GM12878 (cell line): ENCODE results near the gene MSX1. TPM values are rescaled to one million over a fixed set of nuclear protein-coding genes. Genes with fewer than 3 reads are reported as not detected.

Experiments
- ATAC-seq: fragments of 200-7000 bp; cut with Tn5 transposase; 3 replicates; pipeline ENCODE4 v1.9.1; 2020; ENCODE audit warnings: mild to moderate bottlenecking, moderate library complexity
- BruUV-seq: library from RNA; stranded (reverse); fragments of 400-500 nt; replicated peaks from 2 replicates; lab custom pipeline; 2021; lab: Mats Ljungman, UMichigan
- CTCF ChIA-PET: fragments of 300-600 bp; sonication (Branson Sonifier 250); formaldehyde crosslinking; extraction: SDS; loops from one replicate; lab custom pipeline; 2021; ENCODE audit warnings: inconsistent platforms; lab: Yijun Ruan, JAX
- POLR2A ChIA-PET: fragments of 350-600 bp; formaldehyde crosslinking; extraction: SDS; loops from one replicate; lab custom pipeline; 2021; ENCODE audit warnings: inconsistent platforms; lab: Charles Lee
- RAD21 ChIA-PET: fragments of 300-600 bp; sonication (Branson Sonifier 250); formaldehyde crosslinking; loops from one replicate; lab custom pipeline; 2023; ENCODE audit warnings: antibody characterized with exemption; ENCODE audit not compliant: unreplicated experiment; lab: Charles Lee
- SMC1A ChIA-PET: fragments of 300-600 bp; sonication (Branson Sonifier 250); formaldehyde crosslinking; loops from one replicate; lab custom pipeline; 2023; ENCODE audit not compliant: unreplicated experiment, uncharacterized antibody; lab: Charles Lee
- DNase-seq: peaks from one replicate; pipeline ENCODE4 v3.0.0-alpha.2; 2011; ENCODE audit warnings: low read depth, low spot score
- FAIRE-seq: peaks from 3 replicates; lab custom pipeline; 2011; peaks lifted over from hg19 to GRCh38; lab: Jason Lieb, UNC
- H2AFZ ChIP-seq: 2 replicates; pipeline ENCODE4 v1.6.0; 2011; ENCODE audit warnings: low read depth, low read length, control low read depth; ENCODE audit not compliant: control insufficient read depth
- H3K27ac ChIP-seq: 2 replicates; pipeline ENCODE4 v1.5.1; 2011; ENCODE audit warnings: control low read depth; ENCODE audit not compliant: control insufficient read depth, insufficient read depth
- H3K27me3 ChIP-seq, 2 experiments: replicated peaks in 1 of 2; 2 replicates each; pipeline versions ENCODE4 v1.6.0 to v1.6.1; 2011; ENCODE audit warnings: low read length in 1 of 2; ENCODE audit not compliant: control insufficient read depth in 2 of 2, insufficient read depth in 2 of 2
- H3K36me3 ChIP-seq, 2 experiments: 2 replicates each; pipeline ENCODE4 v1.5.1; 2011; ENCODE audit warnings: low read length in 1 of 2; ENCODE audit not compliant: control insufficient read depth in 2 of 2, insufficient read depth in 2 of 2
- H3K4me1 ChIP-seq: 2 replicates; pipeline ENCODE4 v1.6.1; 2011; ENCODE audit warnings: mild to moderate bottlenecking, low read length, moderate library complexity, mixed read lengths; ENCODE audit not compliant: control insufficient read depth, insufficient read depth
- H3K4me2 ChIP-seq: 2 replicates; pipeline ENCODE4 v1.6.0; 2011; ENCODE audit warnings: control low read depth; ENCODE audit not compliant: control insufficient read depth, insufficient read depth
- H3K4me3 ChIP-seq: fragments of 200-600 bp; sonication (generic); 2 replicates; pipeline ENCODE4 v1.5.1; 2016
- H3K79me2 ChIP-seq: 2 replicates; pipeline ENCODE4 v1.6.0; 2011; ENCODE audit warnings: low read length; ENCODE audit not compliant: control insufficient read depth, insufficient read depth
- H3K9ac ChIP-seq: 2 replicates; pipeline ENCODE4 v1.8.0; 2011; ENCODE audit warnings: low read length, control low read depth, mixed read lengths; ENCODE audit not compliant: control insufficient read depth, insufficient read depth
- H3K9me3 ChIP-seq: replicated peaks from 3 replicates; pipeline ENCODE4 v1.5.1; 2011; ENCODE audit warnings: mild to moderate bottlenecking, low read length; ENCODE audit not compliant: control insufficient read depth, insufficient read depth
- H4K20me1 ChIP-seq: 2 replicates; pipeline ENCODE4 v1.6.0; 2011; ENCODE audit not compliant: control insufficient read depth, insufficient read depth
- BCL11A ChIP-seq: IDR thresholded peaks from 2 replicates; pipeline ENCODE4 v1.6.1; 2011; ENCODE audit warnings: low read depth, low read length
- BRCA1 ChIP-seq: IDR thresholded peaks from 2 replicates; pipeline ENCODE4 v1.6.1; 2011; ENCODE audit warnings: low read depth, low read length, improper control_type of control experiment
- CBFB ChIP-seq: IDR thresholded peaks from 2 replicates; pipeline ENCODE4 v1.6.1; 2016; ENCODE audit warnings: antibody characterized with exemption, low read depth
- ESRRA ChIP-seq: IDR thresholded peaks from 2 replicates; pipeline ENCODE4 v1.6.1; 2012; ENCODE audit warnings: mild to moderate bottlenecking, low read length, improper control_type of control experiment
- ETV6 ChIP-seq, 2 experiments: fragments of 450-650 bp in 1 of 2; IDR thresholded peaks in 1 of 2; conservative IDR thresholded peaks in 1 of 2; 2 replicates each; pipeline ENCODE4 v1.6.1; 2014; ENCODE audit warnings: antibody characterized with exemption in 1 of 2, borderline replicate concordance in 1 of 2, low read depth in 1 of 2, mild to moderate bottlenecking in 1 of 2, moderate library complexity in 1 of 2
- GABPA ChIP-seq: IDR thresholded peaks from 2 replicates; pipeline ENCODE4 v1.6.1; 2014; ENCODE audit warnings: antibody characterized with exemption, low read depth, mild to moderate bottlenecking, inconsistent platforms
- HCFC1 ChIP-seq: fragments of 150-350 bp; IDR thresholded peaks from 2 replicates; pipeline ENCODE4 v1.6.1; 2014; ENCODE audit warnings: low read length
- HDGF ChIP-seq: fragments of 450-650 bp; IDR thresholded peaks from 2 replicates; pipeline ENCODE4 v1.6.1; 2016; ENCODE audit warnings: antibody characterized with exemption
- NR2C1 ChIP-seq: fragments of 450-650 bp; IDR thresholded peaks from 2 replicates; pipeline ENCODE4 v1.6.1; 2017; ENCODE audit warnings: antibody characterized with exemption, mild to moderate bottlenecking, moderate library complexity
- SMAD5 ChIP-seq: IDR thresholded peaks from 2 replicates; pipeline ENCODE4 v1.6.1; 2016; ENCODE audit warnings: antibody characterized with exemption, low read depth
- ZBTB40 ChIP-seq: fragments of 450-650 bp; IDR thresholded peaks from 2 replicates; pipeline ENCODE4 v1.6.1; 2016; ENCODE audit warnings: mild to moderate bottlenecking, moderate library complexity, borderline replicate concordance
- WGBS: methylation state at CpG from one replicate; pipeline ENCODE4 v1.1.6; 2016; ENCODE audit warnings: low lambda C conversion rate; ENCODE audit not compliant: insufficient replicate concordance, insufficient coverage; ENCODE audit errors: missing lambda C conversion rate; 5-methylcytosine and 5-hydroxymethylcytosine counted together
- in situ Hi-C: fragments of 300-500 bp; cut with MboI; formaldehyde crosslinking; loops from 9 replicates; pipeline ENCODE4 v1.14.3; 2018; ENCODE audit warnings: mixed read lengths
- intact Hi-C: fragments of 100-400 bp; cut with micrococcal nuclease; formaldehyde crosslinking; loops from one replicate; pipeline ENCODE4 v1.14.2; 2022; ENCODE audit not compliant: unreplicated experiment
- polyA plus RNA-seq, 11 experiments: library from polyadenylated mRNA; depleted of rRNA in 4 of 11; unstranded in 6 of 11; stranded (reverse) in 5 of 11; fragments of >200 nt; fragmentation: Nextera tagmentation in 4 of 11; fragmentation: Illumina TruSeq in 1 of 11; extraction: Ambion mirVana in 4 of 11; extraction: Trizol in 1 of 11; gene quantifications; 1 replicate in 1 of 11; 2 replicates in 10 of 11; pipeline versions ENCODE4 v1.2.1 to v1.2.3, GENCODE V29; 2011 to 2016; ENCODE audit warnings: inconsistent platforms in 2 of 11, missing spikeins in 2 of 11, low read depth in 1 of 11
- total RNA-seq, 4 experiments: library from RNA; depleted of rRNA in 3 of 4; stranded (reverse); fragments of >200 nt in 3 of 4; fragmentation: Illumina TruSeq in 1 of 4; extraction: Trizol in 1 of 4; gene quantifications; 2 replicates each; pipeline versions ENCODE4 v1.2.1 to v1.2.3, GENCODE V29; 2013 to 2021

Gene MSX1
- total and polyA plus RNA-seq, 10 of the 15 experiments (the other 5 are each of a cell fraction or from before 2014, with no cell fraction given), result 0.04 to 0.56 (median 0.15) TPM; not detected in 2

DNA sequence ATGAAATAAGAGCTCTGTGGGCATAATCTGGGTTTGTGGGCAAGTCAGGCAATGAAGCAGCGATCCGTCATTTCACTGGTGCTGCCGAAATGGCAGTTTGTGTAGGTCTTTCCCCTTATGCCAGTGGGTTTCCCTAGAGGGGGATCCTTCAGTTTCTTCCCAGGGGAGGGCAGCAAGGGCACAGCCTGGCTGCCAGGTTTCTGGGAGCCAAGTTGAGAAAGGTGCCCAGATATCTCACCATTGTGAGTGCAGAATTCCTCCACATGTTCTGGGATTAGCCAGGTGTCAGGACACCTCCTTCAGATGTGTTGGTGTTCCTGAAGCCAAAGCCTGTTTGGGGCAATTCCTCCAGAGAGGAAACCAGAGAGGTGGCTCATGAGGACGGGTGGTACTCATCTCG lies 28.0 kb downstream of the MSX1 start (continued):
- TF ChIP-seq ZBTB40, result no peak

DNA sequence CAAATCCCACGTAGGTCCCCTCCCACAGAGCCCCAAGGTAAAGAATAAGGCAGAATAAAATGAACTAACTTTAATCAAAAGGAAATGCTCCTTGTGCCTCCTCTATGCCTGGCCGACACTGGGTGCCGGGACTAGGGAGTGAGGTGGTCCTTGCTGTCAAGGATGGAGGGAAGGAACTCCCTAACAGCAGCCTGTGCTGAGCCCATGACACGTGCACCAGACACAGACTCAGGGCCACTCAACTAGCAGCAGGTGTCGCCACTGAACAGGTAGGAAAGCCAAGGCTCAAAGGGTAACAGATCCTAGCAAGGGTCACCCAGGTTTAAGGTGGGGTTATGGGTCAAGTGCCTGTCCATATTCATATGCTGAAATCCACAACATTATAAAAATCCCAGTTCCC lies 29.2 kb downstream of the MSX1 start:
- Histone ChIP-seq H3K27ac (no peak overlapping the region), H3K4me1 (no peaks in the 10 kb centered on the region), H3K79me2 (no peaks in the 10 kb centered on the region), H4K20me1 (no peaks in the 10 kb centered on the region), H3K4me3 (no peak overlapping the region), H3K9ac (no peak overlapping the region), H2AFZ (no peak overlapping the region), H3K27me3 (peaks cover 0 to 1% of the 10 kb centered on the region in 2 experiments; a peak in 2 of 4 replicates), H3K36me3 (no peaks in the 10 kb centered on the region), H3K4me2 (no peak overlapping the region), H3K9me3 (no peaks in the 10 kb centered on the region)
- 13% methylated on average over 5 of the region's 5 CpGs for WGBS
- DNase-seq, result no peak
- SMC1A ChIA-PET, result no interaction called here
- in situ Hi-C loops, result loop anchor here (5.0 kb wide), 1 partner anchor 406 kb away; no protein-coding TSS in a partner anchor
- no TSS peak for BruUV-seq
- POLR2A ChIA-PET, result no interaction called here
- TF ChIP-seq NR2C1 (no peak), HDGF (no peak), BCL11A (no peak), ESRRA (no peak), ETV6 (conservative IDR thresholded peaks at IDR 0.05 in 1 of 2, IDR thresholded peaks at IDR 0.05 in 1 of 2; ENCODE audit: borderline replicate concordance in 1 of 2, low read depth in 1 of 2) (no peak), BRCA1 (no peak), SMAD5 (no peak), HCFC1 (no peak), GABPA (no peak), CBFB (no peak)
- intact Hi-C loops, result no loop called here
- RAD21 ChIA-PET, result no interaction called here
- ATAC-seq, result no peak
- FAIRE-seq, result no peak
- CTCF ChIA-PET, result no interaction called here
